GM20431 (cell line): Measurements from ENCODE around the gene RAB11FIP5.
"Not testable (repeated sequence)": the region's sequence is repeated elsewhere in the genome, so short reads cannot be mapped to it uniquely, and the experiment has no call there.

Experiments
- in situ Hi-C: fragments of 300-500 bp; cut with MseI, MboI; formaldehyde crosslinking; loops from one replicate; pipeline ENCODE4 v1.15.0; 2020; ENCODE audit warnings: low sequenced_read_pairs; ENCODE audit not compliant: unreplicated experiment

RAB11FIP5 gene

GRCh38 chr2:73112913-73113854 is at the start of gene RAB11FIP5:
RAB11FIP5 (minus strand) TSS chr2:73112948; CDS start chr2:73112777, 171 bp downstream.
- in situ Hi-C loops: no loop called here

- in situ Hi-C loops: loop anchor here (25.0 kb wide), 1 partner anchor 169 kb away; no protein-coding TSS in a partner anchor
Observed at GRCh38 chr2:73156539-73157124, 43.9 kb upstream of the RAB11FIP5 start.

- in situ Hi-C loops: no loop called here
Observed at GRCh38 chr2:73142937-73143336, 30.2 kb upstream of the RAB11FIP5 start.

- in situ Hi-C loops: no loop called here
Observed at GRCh38 chr2:73141896-73142295, 29.1 kb upstream of the RAB11FIP5 start.

DNA sequence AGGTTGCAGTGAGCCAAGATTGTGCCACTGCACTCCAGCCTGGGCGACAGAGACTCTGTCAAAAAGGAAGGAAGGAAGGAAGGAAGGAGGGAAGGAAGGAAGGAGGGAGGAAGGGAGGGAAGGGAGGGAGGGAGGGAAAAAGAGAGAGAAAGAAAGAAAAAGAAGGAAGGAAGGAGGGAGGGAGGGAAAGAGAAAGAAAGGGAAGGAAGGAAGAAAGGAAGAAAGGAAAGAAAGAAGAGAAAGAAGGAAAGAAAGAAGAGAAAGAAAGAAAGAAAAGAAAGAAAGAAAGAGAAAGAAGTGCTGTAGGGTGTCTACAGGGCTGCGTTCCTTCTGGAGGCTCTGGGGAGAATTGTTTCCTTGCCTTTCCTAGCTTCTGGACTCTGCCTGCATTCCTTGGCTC is 22.5 kb upstream of the RAB11FIP5 start:
- in situ Hi-C loops: no loop called here

DNA sequence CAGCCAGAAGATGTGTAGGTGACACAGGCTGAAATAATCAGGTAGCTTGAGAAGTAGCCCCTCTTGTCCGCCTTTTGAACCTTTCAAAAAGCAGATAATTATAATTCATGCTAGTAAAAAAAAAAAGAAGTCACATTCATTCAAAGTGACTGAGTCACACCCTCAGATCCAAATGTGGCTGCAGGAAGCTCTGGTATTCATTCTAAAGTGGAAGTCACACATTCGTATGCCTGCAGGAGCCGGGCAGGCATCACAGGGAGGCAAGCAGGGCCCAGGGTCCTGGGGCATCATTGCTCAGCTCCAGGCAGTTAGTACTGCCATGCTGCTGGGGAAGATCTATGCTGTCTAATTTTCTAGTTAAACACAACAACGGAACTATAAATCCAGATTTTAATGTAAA is 21.7 kb upstream of the RAB11FIP5 start:
- in situ Hi-C loops: no loop called here

DNA sequence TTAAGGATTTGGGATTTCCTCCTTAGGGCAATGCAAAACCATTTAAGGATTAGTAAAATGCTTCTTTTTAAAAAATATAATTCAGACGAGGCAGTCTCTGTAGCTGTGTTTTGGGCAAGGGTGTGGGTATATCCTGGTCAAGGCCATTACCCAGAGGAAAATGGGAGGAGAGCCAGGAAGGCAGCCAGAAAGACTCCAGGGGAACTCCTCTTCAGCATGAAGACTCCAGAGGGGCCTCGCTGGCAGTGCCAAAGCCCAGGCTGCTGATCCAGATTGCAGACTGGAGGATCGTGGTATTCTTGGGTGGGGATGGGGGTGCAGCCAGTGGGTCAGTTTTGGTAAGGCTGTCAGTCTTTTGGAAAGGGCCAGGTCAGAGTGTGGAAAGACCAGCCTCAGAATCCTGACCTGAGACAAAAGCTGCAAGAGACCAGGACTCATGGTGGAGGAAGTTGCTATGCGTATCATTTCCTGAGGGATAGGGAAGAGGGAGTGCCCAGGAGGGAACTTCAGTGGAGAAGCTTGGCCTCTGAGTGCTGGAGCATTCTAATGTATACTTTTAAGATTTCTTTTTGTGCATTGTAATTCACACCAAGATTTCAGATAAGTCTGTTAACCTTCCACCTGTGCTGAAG is 20.9 kb upstream of the RAB11FIP5 start:
- in situ Hi-C loops: no loop called here

- in situ Hi-C loops: no loop called here
Observed at GRCh38 chr2:73131807-73132206, 19.1 kb upstream of the RAB11FIP5 start.

GRCh38 chr2:73130790-73131189 is 18.0 kb upstream of the RAB11FIP5 start:
- in situ Hi-C loops: no loop called here

DNA sequence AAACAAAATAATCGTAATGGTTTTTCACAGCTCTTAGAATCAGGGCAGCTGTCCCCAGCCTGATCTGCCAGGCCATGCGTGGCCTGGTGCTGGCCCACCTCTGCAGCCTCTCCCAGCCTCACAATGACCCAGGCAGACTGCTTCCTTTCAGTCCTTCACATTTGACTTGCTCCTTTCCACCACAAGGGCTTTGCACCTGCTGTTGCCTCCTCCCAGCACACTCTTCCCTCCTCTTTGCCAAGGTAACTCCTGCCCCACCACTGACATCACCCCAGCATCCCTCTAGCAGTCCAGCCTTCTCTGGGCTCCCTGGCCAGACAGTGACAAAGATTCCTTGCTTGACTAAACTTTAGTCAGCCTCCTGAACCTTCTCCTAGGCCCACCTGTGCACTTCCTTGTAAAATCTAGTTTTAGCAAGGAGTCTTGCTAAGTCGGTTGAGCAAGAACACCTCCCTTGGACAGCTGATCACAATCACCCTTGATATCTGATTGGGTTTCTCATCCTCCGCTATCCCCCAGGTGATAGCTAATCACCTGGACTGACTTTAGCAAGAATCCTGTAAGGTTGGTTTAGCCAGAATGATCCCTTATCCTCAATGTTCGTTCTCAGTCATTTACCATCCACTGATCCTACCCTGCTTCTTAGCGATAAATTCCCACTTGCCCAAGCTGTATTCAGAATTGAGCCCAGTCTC is 16.2 kb upstream of the RAB11FIP5 start:
- in situ Hi-C loops: no loop called here

- in situ Hi-C loops: no loop called here
Observed at GRCh38 chr2:73122536-73122935, 9.8 kb upstream of the RAB11FIP5 start.

GRCh38 chr2:73119611-73120239 is 7.0 kb upstream of the RAB11FIP5 start:
- in situ Hi-C loops: not testable (repeated sequence)

- in situ Hi-C loops: no loop called here
Observed at GRCh38 chr2:73117441-73117840, 4.7 kb upstream of the RAB11FIP5 start.

DNA sequence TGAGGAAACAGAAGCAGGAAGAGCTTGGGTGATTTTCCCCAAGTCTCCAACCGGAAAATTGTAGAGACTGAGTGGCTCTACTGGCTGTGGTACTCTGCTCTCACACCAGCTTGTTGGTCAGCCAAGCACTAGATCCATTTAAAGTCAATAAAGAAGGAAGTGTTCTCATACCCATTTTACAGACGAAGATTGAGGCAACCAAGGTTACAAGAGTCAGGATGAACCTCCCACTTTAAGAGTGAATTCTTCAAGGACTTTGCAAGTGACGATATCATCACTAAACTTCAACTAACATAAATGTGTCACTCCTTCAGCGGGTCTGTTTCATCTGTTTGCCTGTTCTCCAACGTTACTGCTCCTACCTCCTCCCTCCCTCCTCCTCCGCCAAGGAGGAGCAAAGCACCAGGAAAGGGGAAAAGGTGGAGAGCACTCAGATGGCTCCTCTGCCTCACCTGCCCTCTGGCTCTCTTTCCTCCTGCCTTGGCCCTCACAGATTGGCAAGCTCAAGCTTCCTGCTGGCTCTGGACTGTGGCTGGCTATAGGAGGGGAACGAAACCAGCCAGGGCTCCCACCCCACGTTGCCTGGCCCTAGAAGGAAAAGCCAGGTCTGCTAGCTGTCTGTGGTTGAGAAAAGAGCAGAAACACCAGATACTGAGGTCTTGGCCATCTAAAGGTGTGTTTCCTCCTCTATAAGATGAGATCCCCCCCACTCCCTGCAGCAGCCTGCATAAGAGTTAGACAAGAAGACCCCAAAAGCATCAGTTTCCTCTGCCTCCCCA is 3.6 kb upstream of the RAB11FIP5 start:
- in situ Hi-C loops: no loop called here

- in situ Hi-C loops: no loop called here
Observed at GRCh38 chr2:73114273-73114867, 1.6 kb upstream of the RAB11FIP5 start.

- in situ Hi-C loops: no loop called here
Observed at GRCh38 chr2:73112026-73112912, 479 bp downstream of the RAB11FIP5 start.

DNA sequence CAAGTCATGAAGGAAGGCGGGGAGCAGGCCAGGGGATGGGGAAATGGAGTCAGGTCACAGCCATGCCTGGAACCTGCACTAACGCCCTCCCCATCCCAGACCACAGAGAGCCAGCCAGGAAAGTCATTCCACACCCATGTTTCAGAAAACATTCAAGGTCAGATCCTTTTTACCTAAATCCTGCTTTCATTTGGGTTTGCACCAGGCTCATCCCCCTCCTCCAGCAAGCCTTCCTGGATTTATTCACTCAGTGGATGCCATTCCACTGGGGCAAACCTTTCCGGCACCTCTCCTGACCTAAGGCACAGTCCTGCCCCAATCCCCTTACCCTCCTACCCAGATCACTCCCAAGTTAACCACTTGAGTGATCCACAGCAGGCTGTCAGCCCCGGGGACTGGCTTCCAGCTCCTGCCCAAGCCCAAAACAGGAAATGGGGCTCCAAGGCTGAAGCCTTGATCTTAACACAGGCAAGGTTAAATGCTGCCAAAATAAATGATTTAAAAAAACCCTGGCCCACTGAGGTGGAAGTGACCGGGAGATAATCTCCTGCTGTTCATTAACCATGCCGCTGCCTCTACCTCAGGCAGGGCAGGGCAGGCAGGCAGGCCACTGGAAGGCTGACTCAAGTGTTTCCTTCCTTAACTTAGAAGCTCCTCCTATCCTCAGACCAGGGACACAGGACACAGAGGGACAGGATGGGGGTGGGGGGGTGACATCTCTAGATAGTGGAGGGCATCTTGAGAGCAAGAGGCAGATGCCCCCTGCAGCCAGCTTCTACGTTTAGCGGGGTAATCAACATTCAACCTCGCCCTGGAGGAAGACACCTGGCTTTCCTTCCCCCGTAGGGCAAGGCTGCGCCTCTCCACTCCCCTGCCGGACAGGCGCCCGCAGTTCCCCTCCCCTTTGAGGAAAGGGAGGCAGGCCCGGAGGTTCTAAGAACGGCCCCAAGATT is 1.4 kb downstream of the RAB11FIP5 start:
- in situ Hi-C loops: no loop called here
